NCI-H748 (cell line): Measurements from ENCODE around the gene RPS4Y2.

Source experiments
- DNase-seq: peaks from one replicate; lab custom pipeline; 2025; ENCODE audit not compliant: unreplicated experiment; lab: John Stamatoyannopoulos, UW

Gene RPS4Y2

GRCh38 chrY:20755808-20756207 lies at the start of gene RPS4Y2:
Gene RPS4Y2 (plus strand): TSS chrY:20756108. CDS start chrY:20756164, 56 bp downstream.
- DNase-seq, result no peak

- no peak for DNase-seq
Observed at GRCh38 chrY:20714391-20714790, 41.5 kb upstream of the RPS4Y2 start.

- DNase-seq, result no peak
Observed at GRCh38 chrY:20726184-20726907, 29.6 kb upstream of the RPS4Y2 start.

GRCh38 chrY:20735200-20735599 lies 20.7 kb upstream of the RPS4Y2 start:
- DNase-seq, result no peak

- DNase-seq, result no peak
Observed at GRCh38 chrY:20739806-20740205, 16.1 kb upstream of the RPS4Y2 start.

- DNase-seq, result no peak
Observed at GRCh38 chrY:20740609-20741008, 15.3 kb upstream of the RPS4Y2 start.

- no peak for DNase-seq
Observed at GRCh38 chrY:20745060-20745459, 10.8 kb upstream of the RPS4Y2 start.

- DNase-seq, result no peak
Observed at GRCh38 chrY:20746919-20747318, 9.0 kb upstream of the RPS4Y2 start.

GRCh38 chrY:20763869-20764268 lies 8.0 kb downstream of the RPS4Y2 start:
- no peak for DNase-seq

- DNase-seq, result no peak
Observed at GRCh38 chrY:20765117-20765516, 9.2 kb downstream of the RPS4Y2 start.

- DNase-seq, result no peak
Observed at GRCh38 chrY:20770755-20771154, 14.8 kb downstream of the RPS4Y2 start.

GRCh38 chrY:20776104-20776503 lies 20.2 kb downstream of the RPS4Y2 start:
- no peak for DNase-seq

GRCh38 chrY:20780104-20780654 lies 24.3 kb downstream of the RPS4Y2 start:
- no peak for DNase-seq

- no peak for DNase-seq
Observed at GRCh38 chrY:20780776-20781175, 24.9 kb downstream of the RPS4Y2 start.

- DNase-seq, result no peak
Observed at GRCh38 chrY:20781408-20781807, 25.5 kb downstream of the RPS4Y2 start.

- no peak for DNase-seq
Observed at GRCh38 chrY:20784965-20785364, 29.1 kb downstream of the RPS4Y2 start.

GRCh38 chrY:20787076-20787475 lies 31.2 kb downstream of the RPS4Y2 start:
- no peak for DNase-seq

- DNase-seq, result no peak
Observed at GRCh38 chrY:20798351-20799049, 42.6 kb downstream of the RPS4Y2 start.

- no peak for DNase-seq
Observed at GRCh38 chrY:20802659-20803058, 46.8 kb downstream of the RPS4Y2 start.

GRCh38 chrY:20806243-20806642 lies 50.3 kb downstream of the RPS4Y2 start:
- DNase-seq, result no peak

- no peak for DNase-seq
Observed at GRCh38 chrY:20813459-20813858, 57.6 kb downstream of the RPS4Y2 start.

- DNase-seq, result no peak
Observed at GRCh38 chrY:20814794-20815193, 58.9 kb downstream of the RPS4Y2 start.
